ENCODE data around the gene CDH20.

CDH20 gene

GRCh38 chr18:61581578-61582201, 248.5 kb downstream of the CDH20 start:
- DNase-seq, result peak; percentile 70 to 75

GRCh38 chr18:61582202-61582710, 249.0 kb downstream of the CDH20 start:
- DNase-seq, result no peak

DNA sequence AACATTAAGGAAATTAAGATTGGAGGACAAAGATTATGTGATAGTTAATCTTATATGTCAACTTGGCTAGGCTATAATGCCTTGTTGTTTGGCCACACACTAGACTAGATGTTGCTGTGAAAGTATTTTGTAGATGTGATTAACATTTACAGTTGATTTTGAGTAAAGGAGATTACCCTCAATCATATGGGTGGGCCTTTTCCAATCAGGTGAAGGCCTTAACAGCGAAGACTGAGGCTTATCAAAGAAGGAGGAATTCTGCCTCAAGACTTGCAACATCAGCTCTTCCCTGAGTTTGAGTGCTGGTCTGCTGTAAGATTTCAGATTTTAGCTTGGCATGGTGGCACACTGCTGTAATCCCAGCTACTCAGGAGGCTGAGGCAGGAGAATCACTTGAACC, 250.3 kb downstream of the CDH20 start:
- DNase-seq, result no peak

DNA sequence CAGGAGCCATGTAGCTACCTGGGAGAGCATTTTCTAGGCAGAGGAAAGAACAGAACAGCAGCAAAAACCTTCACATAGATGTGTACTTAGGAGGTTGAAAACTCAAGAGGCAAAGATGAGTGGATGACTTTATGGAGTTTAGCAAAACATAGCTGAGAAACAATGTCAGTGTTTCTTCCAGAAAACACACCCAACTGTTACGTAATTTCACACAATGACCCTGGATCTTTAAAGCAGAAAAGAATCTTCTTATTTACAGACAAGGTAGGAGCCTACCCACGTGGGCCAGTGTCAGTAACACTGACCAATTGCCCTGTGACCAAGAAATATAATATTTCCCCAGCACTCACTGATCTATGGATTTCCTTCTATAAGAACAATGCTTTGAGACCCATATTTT, 254.6 kb downstream of the CDH20 start:
- no peak for DNase-seq

GRCh38 chr18:61589053-61589723, 256.0 kb downstream of the CDH20 start:
- DNase-seq, result no peak

GRCh38 chr18:61589724-61590065, 256.5 kb downstream of the CDH20 start:
- no peak for DNase-seq

GRCh38 chr18:61591253-61591652, 258.0 kb downstream of the CDH20 start:
- DNase-seq, result no peak

DNA sequence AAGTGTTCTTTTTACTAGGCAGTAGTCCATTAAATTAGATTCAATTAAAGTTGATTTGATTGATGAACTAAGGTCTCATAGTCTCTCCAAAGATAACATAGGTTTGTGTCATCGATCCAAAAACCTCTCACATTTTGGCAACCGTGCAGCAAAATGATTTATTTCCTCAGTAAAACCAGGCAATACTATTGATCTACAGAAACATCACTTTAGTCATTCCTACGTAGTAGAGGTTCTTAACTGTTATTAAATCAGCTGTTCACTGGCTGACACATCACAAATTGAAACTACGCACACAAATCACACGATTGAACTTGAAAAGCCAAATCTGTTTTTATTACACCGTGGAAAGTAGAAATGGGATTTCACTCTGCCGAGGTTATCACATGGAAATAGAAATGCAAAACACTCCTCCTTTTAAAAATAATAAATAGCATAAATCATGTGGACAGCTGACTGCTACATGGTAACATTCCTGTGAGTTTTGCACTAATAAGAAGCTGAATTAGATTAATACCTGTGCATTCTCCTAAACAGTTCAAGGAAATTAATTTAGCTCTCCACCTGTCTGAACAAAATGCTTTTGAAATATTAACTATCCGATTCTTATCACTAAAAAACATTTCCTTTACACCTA, 262.5 kb downstream of the CDH20 start:
- no peak for DNase-seq

DNA sequence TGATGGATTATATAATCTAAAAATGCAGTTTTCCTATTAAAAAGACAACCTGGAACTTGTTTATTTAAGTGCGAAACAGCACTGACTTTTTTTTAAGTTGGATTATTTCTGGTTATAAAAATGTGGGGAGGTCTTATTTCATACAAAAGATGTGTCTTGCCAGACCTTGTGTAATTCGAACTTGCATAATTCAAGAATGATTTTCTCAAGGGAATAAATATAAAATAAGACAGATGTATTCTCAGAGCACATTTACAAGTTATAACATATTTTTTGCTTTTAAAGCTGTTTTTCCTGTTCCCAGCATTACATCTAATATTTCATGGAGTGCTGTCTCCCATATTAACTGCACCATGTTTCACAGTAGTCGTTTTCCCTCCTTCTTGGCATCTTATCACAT, 263.1 kb downstream of the CDH20 start:
- no peak for DNase-seq

- no peak for DNase-seq
Measured at GRCh38 chr18:61597316-61597715, 264.1 kb downstream of the CDH20 start.

DNA sequence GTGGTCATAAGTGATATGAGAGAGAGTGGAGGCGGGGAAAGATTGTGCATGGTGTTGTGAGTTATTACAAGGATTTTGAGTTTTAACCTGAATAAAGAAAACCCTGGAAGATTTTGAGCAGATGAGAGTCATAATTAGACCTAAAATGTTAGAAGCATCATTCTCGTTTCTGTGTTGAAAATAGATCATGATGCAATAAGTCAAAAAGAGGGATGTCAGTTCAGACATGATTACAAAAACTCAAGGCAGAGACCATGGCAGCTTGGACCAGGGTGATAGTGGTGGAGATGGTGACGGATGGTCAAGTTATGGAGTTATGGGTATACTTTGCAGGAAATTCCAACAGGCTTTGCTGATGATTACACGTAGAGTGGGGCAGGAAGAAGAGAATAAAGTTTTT, 267.2 kb downstream of the CDH20 start:
- DNase-seq, result no peak

- no peak for DNase-seq
Measured at GRCh38 chr18:61602836-61603235, 269.6 kb downstream of the CDH20 start.

Measured in activated CD4-positive, alpha-beta T cell treated with anti-CD3 and anti-CD28 coated beads, Interleukin-2, amount 50 U/mL, for 48 hours (primary cell).